Activated B cell treated with CpG ODN at 0.5 μM for 24 hours (primary cell): Measurements from ENCODE around the gene TMEM132E. TPM values are rescaled to one million over a fixed set of nuclear protein-coding genes. Genes with fewer than 3 reads are reported as not detected.

Source experiments
- ATAC-seq: fragments of 200-7000 bp; cut with Tn5 transposase; one replicate; pipeline ENCODE4 v1.10.0; 2021; ENCODE audit warnings: low read depth, mild to moderate bottlenecking, moderate library complexity
- CTCF ChIA-PET: fragments of 350-600 bp; sonication (Branson Sonifier 250); formaldehyde crosslinking; loops from one replicate; lab custom pipeline; 2021; ENCODE audit warnings: antibody characterized with exemption; lab: Charles Lee
- POLR2A ChIA-PET: fragments of 350-600 bp; sonication (Branson Sonifier 250); formaldehyde crosslinking; loops from one replicate; lab custom pipeline; 2021; ENCODE audit warnings: antibody characterized with exemption; lab: Charles Lee
- DNase-seq: peaks from one replicate; pipeline ENCODE4 v3.0.0; 2022
- H3K27ac Mint-ChIP-seq: one replicate; pipeline ENCODE4 v1.8.0; 2020; ENCODE audit warnings: mixed read lengths
- H3K27me3 Mint-ChIP-seq: one replicate; pipeline ENCODE4 v1.8.0; 2021; ENCODE audit warnings: mixed read lengths
- H3K36me3 Mint-ChIP-seq: one replicate; pipeline ENCODE4 v1.8.0; 2021; ENCODE audit warnings: low read depth, mixed read lengths
- H3K4me1 Mint-ChIP-seq: one replicate; pipeline ENCODE4 v1.8.0; 2021; ENCODE audit warnings: mixed read lengths
- H3K4me3 Mint-ChIP-seq: one replicate; pipeline ENCODE4 v1.8.0; 2020; ENCODE audit warnings: mild to moderate bottlenecking, mixed read lengths
- H3K9me3 Mint-ChIP-seq: one replicate; pipeline ENCODE4 v1.8.0; 2020; ENCODE audit warnings: mixed read lengths
- CTCF ChIP-seq: fragments of 200-600 bp; IDR thresholded peaks from one replicate; pipeline ENCODE4 v1.8.0; 2022; ENCODE audit warnings: antibody characterized with exemption, mild to moderate bottlenecking
- intact Hi-C: fragments of 100-400 bp; cut with micrococcal nuclease; formaldehyde crosslinking; loops from one replicate; pipeline ENCODE4 v1.15.1; 2024
- total RNA-seq: library from RNA; stranded (reverse); gene quantifications from 2 replicates; pipeline ENCODE4 v1.2.3, GENCODE V29; 2022

Gene TMEM132E
- total RNA-seq, 1 donor from 2014 or later, result not detected

GRCh38 chr17:34581446-34582184 lies 2.2 kb downstream of the TMEM132E start:
- no peak for ATAC-seq
- POLR2A ChIA-PET, result no interaction called here
- Mint-ChIP-seq H3K9me3 (no peaks in the 10 kb centered on the region), H3K4me3 (no peak overlapping the region), H3K36me3 (no peaks in the 10 kb centered on the region), H3K4me1 (peaks cover 17% of the 10 kb centered on the region), H3K27me3 (peaks cover 67% of the 10 kb centered on the region), H3K27ac (no peak overlapping the region)
- intact Hi-C loops, result no loop called here
- TF ChIP-seq CTCF, result no peak
- CTCF ChIA-PET, result no interaction called here
- DNase-seq, result no peak

DNA sequence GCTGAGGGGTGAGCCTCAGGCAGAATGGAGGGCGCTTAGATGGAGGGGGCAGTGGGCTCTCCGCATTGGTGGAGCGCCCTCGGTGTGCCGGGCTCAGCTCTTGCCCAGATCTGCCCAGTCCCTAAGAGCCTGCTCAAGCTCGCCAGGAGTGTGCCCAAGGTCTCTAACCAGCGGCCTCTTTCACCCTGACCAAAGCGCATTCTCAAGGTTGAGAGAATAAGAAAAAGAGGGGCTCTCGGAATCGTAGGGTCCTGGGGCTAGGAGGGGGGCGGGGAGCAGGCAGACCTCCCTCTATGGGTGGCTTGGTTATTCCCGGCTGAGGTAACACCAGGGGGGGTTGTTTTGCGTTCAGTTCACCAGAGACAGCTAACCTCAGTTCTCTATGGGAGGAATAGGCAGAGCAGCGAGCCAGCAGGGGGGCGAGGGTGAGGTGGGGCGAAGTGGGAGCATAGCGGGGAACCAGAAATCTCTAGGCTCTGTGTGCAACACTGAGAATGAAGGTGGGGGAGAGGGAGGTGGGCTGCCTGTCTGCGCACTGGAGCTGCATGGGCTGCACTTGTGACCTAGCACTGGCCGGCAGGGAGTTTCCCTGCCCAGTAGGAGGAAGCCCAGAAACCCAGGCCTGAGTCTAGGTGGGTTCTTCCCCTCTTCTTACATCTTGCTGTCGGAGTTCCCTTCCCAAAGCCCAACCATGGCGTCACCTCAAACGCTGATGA lies 3.0 kb downstream of the TMEM132E start:
- ChIA-PET POLR2A (no interaction called here), CTCF (no interaction called here)
- H3K36me3 Mint-ChIP-seq, result no peaks in the 10 kb centered on the region
- peaks cover 17% of the 10 kb centered on the region for H3K4me1 Mint-ChIP-seq
- no peak overlapping the region for H3K27ac Mint-ChIP-seq
- H3K27me3 Mint-ChIP-seq, result peaks cover 63% of the 10 kb centered on the region
- DNase-seq, result no peak
- no peak for TF ChIP-seq CTCF
- intact Hi-C loops, result no loop called here
- H3K4me3 Mint-ChIP-seq, result no peak overlapping the region
- no peaks in the 10 kb centered on the region for H3K9me3 Mint-ChIP-seq
- no peak for ATAC-seq

GRCh38 chr17:34582901-34583245 lies 3.5 kb downstream of the TMEM132E start:
- Mint-ChIP-seq H3K27ac (no peak overlapping the region), H3K36me3 (no peaks in the 10 kb centered on the region), H3K9me3 (no peaks in the 10 kb centered on the region), H3K4me3 (no peak overlapping the region), H3K4me1 (peaks cover 17% of the 10 kb centered on the region), H3K27me3 (peaks cover 60% of the 10 kb centered on the region)
- no peak for TF ChIP-seq CTCF
- DNase-seq, result no peak
- CTCF ChIA-PET, result no interaction called here
- no peak for ATAC-seq
- POLR2A ChIA-PET, result no interaction called here
- intact Hi-C loops, result no loop called here

- no peaks in the 10 kb centered on the region for H3K9me3 Mint-ChIP-seq
- TF ChIP-seq CTCF, result no peak
- ATAC-seq (no peak), DNase-seq (no peak)
- ChIA-PET CTCF (interaction anchor here (1.0 kb wide), 1 partner anchor 53 kb away, joined by 3 read pairs; no protein-coding TSS in a partner anchor), POLR2A (no interaction called here)
- intact Hi-C loops, result no loop called here
- no peak overlapping the region for H3K27ac Mint-ChIP-seq
- peaks cover 56% of the 10 kb centered on the region for H3K27me3 Mint-ChIP-seq
- H3K4me1 Mint-ChIP-seq, result peaks cover 5% of the 10 kb centered on the region
- H3K36me3 Mint-ChIP-seq, result no peaks in the 10 kb centered on the region
- H3K4me3 Mint-ChIP-seq, result no peak overlapping the region
Measured at GRCh38 chr17:34584805-34585416, 5.5 kb downstream of the TMEM132E start.

GRCh38 chr17:34586346-34586846 lies 7.0 kb downstream of the TMEM132E start:
- Mint-ChIP-seq H3K27me3 (peaks cover 65% of the 10 kb centered on the region), H3K9me3 (no peaks in the 10 kb centered on the region), H3K36me3 (no peaks in the 10 kb centered on the region), H3K4me3 (no peak overlapping the region), H3K27ac (no peak overlapping the region), H3K4me1 (no peaks in the 10 kb centered on the region)
- DNase-seq (no peak), ATAC-seq (no peak)
- intact Hi-C loops, result no loop called here
- CTCF ChIA-PET, result no interaction called here
- TF ChIP-seq CTCF, result no peak
- POLR2A ChIA-PET, result no interaction called here
